GM21529 (cell line): ENCODE data around the gene FLG.
"Not testable (repeated sequence)": the region's sequence is repeated elsewhere in the genome, so short reads cannot be mapped to it uniquely, and the experiment has no call there.

Experiments used
- ATAC-seq: cut with Tn5 transposase; IDR thresholded peaks from one replicate; pipeline ENCODE4 v1.9.1; 2021; ENCODE audit not compliant: unreplicated experiment

Gene FLG

DNA sequence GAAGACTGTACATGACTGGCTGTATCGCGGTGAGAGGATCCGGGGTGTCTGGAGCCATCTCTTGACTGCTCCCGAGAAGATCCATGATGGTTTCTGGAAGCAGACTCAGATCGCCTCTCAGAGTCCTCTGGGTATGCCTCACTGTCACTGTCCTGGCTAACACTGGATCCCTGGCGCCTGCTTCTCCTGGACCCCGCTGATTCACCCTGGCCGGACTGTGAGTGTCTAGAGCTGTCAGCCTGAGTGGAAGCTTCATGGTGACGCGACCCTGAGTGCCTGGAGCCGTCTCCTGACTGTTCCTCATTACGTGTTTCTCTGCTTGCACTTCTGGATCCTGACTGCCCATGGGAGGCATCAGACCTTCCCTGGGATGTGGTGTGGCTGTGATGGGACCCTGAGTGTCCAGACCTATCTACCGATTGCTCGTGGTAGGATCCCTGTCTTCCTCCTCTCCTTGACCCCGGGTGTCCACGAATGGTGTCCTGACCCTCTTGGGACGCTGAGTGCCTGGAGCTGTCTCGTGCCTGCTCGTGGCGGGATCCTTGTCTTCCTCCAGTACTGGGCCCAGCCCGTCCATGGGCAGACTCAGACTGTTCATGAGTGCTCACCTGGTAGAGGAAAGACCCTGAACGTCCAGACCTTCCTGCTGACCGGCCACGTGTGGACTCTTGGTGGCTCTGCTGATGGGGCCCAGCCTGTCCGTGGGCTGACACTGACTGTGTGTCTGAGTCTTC is 21.7 kb downstream of the FLG start:
- not testable (repeated sequence) for ATAC-seq

GRCh38 chr1:152256394-152256793 is 68.6 kb downstream of the FLG start:
- not testable (repeated sequence) for ATAC-seq
